ENCODE results near the gene CLVS2.

- no peak for TF ChIP-seq POLR2A (IDR thresholded peaks at IDR 0.05)
- TF ChIP-seq CTCF (IDR thresholded peaks at IDR 0.05), result no peak
- peak in 1 of 2 donors; percentile 62 for TF ChIP-seq POLR2AphosphoS5 (IDR thresholded peaks at IDR 0.05; ENCODE audit: insufficient read depth in 1 of 2, low read depth in 1 of 2)
These were observed 109.5 kb downstream of the CLVS2 start for GRCh38 chr6:123105561-123105960.
